ENCODE measurements around the gene ANKRD53.

DNA sequence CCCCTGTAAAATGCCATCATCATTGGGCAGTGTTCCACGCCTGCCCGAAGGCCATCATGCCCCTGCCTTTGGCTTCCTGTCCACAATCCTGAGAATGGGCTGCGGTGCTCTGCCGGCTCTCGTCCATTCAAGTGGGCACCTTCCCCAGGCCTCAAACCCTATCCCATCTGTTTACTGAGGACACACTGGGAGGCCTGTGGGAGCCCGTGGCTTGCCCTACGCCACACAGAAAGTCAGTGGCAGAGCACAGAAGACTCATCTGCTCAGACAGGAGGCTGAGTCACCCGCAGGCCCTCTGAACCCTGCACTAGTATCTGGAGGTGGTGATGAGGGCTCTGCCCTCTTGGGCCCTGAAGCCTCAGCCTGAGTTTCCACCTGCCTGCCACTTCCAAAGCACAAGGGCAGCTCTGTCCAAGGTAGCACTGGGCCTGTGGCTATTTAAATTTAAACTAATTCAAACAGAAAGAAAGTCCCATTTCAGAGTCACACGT is 19.1 kb upstream of the ANKRD53 start:
- TF ChIP-seq, protein P1, sequence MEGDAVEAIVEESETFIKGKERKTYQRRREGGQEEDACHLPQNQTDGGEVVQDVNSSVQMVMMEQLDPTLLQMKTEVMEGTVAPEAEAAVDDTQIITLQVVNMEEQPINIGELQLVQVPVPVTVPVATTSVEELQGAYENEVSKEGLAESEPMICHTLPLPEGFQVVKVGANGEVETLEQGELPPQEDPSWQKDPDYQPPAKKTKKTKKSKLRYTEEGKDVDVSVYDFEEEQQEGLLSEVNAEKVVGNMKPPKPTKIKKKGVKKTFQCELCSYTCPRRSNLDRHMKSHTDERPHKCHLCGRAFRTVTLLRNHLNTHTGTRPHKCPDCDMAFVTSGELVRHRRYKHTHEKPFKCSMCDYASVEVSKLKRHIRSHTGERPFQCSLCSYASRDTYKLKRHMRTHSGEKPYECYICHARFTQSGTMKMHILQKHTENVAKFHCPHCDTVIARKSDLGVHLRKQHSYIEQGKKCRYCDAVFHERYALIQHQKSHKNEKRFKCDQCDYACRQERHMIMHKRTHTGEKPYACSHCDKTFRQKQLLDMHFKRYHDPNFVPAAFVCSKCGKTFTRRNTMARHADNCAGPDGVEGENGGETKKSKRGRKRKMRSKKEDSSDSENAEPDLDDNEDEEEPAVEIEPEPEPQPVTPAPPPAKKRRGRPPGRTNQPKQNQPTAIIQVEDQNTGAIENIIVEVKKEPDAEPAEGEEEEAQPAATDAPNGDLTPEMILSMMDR (IDR thresholded peaks at IDR 0.05), result no peak
- no peak for TF ChIP-seq KDM1A (IDR thresholded peaks at IDR 0.05; ENCODE audit: low read depth)
- no peak for TF ChIP-seq POLR2AphosphoS2 (conservative IDR thresholded peaks at IDR 0.05; ENCODE audit: low read length)
- no peak for TF ChIP-seq CEBPB (IDR thresholded peaks at IDR 0.05)
- no peak for TF ChIP-seq SMC3 (IDR thresholded peaks at IDR 0.05)
- no peak for TF ChIP-seq CHD2 (IDR thresholded peaks at IDR 0.05; ENCODE audit: low read length, partially characterized antibody)
- no peak for TF ChIP-seq POLR2A (IDR thresholded peaks at IDR 0.05; ENCODE audit: low read length)
- no peak for TF ChIP-seq BHLHE40 (IDR thresholded peaks at IDR 0.05; ENCODE audit: low read depth, low read length)
- TF ChIP-seq, protein P2, sequence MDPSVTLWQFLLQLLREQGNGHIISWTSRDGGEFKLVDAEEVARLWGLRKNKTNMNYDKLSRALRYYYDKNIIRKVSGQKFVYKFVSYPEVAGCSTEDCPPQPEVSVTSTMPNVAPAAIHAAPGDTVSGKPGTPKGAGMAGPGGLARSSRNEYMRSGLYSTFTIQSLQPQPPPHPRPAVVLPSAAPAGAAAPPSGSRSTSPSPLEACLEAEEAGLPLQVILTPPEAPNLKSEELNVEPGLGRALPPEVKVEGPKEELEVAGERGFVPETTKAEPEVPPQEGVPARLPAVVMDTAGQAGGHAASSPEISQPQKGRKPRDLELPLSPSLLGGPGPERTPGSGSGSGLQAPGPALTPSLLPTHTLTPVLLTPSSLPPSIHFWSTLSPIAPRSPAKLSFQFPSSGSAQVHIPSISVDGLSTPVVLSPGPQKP (IDR thresholded peaks at IDR 0.05; ENCODE audit: low read depth, low read length), result no peak
